ENCODE data around the gene FBLN1.

GRCh38 chr22:45644714-45645113 is 142.0 kb downstream of the FBLN1 start:
- TF ChIP-seq CTCF (IDR thresholded peaks at IDR 0.05) (no peak), POLR2A (IDR thresholded peaks at IDR 0.05) (no peak)

Data from stomach (tissue), 4 donors.